Fibroblast of skin of scalp (primary cell): ENCODE measurements around the gene ACOT11.

Source experiments
- DNase-seq: peaks from one replicate; pipeline ENCODE4 v3.0.0-alpha.2; 2013

The ACOT11 gene

DNA sequence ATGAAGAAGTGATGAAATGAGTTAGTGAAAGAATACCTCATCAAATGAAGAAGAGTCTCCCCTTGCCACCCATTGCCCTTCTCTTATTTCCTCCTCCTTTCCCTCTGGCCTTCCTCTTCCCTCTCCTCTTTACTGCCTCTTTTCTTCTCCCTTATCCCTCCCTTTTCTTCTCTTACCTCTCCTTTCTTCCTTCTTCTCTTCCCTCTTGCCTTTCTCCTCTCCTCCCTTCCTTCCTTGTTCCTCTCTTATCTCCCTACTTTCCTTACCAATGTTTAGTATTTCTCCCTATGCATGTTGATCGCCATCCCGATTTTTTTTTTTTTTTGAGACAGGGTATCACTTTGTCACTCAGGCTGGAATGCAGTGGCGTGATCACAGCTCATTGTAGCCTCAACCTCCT lies 102.4 kb downstream of the ACOT11 start:
- DNase-seq: no peak

DNA sequence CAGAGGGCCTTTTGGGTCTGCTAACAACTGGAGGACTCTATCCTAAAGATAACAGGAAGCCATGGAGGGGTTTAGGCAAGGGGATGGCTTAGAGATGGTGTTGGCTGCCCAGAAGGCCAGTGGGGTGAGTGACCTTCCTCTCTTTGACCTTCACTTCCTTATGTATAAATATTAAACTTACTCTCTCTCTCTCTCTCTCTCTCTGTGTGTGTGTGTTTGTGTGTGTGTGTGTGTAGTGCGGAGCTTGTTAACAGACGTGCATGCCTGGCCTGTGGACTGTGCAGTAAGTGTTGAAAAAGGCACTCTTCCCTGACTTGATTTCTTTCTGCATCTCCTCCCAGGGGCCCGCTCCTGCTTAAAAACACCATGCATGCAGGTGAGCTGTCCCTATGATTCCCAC lies 103.6 kb downstream of the ACOT11 start:
- DNase-seq: no peak

DNA sequence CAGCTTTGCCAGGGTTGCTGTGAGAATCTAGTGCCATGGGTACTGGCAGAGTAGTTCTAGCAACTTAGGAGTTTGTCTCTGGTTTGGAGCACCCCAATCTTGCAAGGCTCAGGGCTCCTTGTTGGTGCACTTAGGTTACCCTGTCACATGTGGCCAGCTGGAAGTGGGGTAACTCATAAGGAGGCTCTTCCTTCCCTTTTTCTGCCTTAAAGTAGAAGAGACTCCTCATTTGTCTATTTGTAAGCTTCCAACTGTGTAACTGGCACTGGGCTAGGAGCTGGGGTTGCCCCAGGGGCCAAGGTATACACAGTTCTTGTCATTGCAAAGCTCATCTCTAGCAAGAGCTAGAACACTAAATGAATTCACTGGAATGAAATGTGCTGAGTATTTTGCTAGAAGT lies 104.1 kb downstream of the ACOT11 start:
- no peak for DNase-seq

DNA sequence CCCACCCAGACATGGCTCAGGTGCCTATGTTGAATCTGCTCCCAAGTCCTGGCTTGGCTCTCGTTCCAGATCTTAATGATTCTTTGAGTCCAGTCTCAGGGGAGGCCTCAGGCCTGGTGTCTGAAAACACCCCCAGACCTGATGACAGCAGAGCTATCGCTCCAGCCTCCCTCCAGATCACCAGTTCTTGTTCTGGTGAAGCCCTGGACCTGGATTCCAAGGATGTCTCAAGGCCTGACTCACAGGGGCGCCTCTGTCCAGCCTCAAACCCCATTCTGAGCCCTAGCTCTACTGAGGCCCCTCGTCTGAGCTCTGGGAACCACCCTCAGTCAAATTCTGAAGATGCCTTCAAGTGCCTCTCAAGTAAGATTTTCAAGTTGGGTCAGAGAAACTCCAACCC lies 105.0 kb downstream of the ACOT11 start:
- DNase-seq: peak; percentile 18

DNA sequence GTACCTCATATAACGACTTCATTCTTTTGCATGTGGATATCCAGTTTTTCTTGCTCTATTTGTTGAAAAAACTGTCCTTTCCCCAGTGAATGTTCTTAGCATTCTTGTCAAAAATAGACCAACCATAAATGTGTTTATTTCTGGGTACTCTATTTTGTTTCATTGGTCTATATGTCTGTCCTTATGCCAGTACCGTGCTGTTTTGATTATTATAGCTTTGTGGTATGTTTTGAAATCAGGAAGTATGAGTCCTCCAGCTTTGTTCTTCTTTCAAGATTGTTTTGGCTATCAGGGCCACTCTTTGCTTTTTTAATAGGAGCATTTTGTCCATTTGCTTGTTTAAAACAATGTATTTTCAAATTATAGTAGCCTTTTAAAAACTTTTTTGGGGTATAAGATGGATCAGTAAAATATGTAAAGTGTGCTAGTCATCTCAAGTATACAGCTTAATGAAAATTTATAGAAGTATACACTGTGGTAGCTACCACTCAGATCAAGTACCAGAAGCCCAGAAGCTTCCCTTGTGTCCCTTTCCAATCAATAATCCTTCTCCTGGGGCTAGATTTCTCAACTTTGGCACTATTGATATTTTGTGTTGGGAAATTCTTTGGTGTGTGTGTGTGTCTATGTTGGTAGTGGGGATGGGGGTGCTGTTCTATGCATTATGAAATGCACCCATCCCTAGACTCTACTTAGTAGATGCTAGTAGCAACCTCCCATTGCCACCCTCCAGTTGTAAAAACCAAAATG lies 110.3 kb downstream of the ACOT11 start:
- no peak for DNase-seq
